Medulla oblongata (tissue), 1 donor: ENCODE measurements around the gene SH2D2A.
A peak's percentile ranks its signal among the peaks of the same experiment; 100 is the strongest.

ENCODE experiments used
- DNase-seq: peaks from one replicate; pipeline ENCODE4 v3.0.0-alpha.2; 2015; ENCODE audit errors: extremely low spot score

The SH2D2A gene

DNA sequence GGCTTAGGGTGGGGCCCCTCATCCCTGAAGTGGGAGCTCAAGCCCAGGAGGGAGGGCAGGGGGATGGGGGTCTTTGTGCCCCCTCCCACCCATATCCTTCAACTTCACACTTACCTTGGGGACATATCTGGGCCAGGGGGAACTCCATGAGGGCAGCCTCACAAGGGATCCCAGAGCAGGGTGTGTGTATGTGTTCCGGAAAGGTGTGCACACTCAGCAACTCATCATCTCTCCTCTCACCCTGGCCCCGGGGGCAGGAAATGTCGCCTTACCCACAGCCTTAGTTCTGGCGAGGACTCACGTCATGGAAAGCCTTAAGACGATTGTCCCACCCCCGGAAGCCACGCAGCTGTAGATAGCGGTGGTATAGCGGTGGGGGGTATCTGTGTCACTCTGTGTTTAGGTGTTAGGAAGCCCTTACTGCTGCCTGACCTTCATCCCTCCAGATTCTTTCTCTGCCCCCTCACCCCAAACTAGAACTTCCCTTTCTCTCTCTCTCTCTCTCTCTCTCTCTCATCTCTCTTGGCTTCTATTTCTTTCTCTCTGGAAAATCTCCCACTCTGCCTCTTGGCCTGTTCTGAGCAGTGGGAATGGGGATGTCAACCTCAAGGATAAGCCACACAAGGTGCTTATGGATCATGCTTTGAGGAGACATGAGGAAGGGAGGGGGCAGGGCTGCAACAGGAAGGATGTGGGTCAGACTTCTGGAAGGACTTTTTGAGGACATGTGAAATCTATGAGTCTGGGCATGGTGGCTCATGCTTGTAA, at the start of gene SH2D2A:
Gene SH2D2A (minus strand): TSS at position 288 of the 768 bp plus-strand sequence. CDS start 140 bp downstream, at position 148.
- DNase-seq = no peak

GRCh38 chr1:156865865-156866248, 49.2 kb upstream of the SH2D2A start:
- DNase-seq = no peak

- no peak for DNase-seq
These were observed 48.6 kb upstream of the SH2D2A start for GRCh38 chr1:156865258-156865657.

- DNase-seq = no peak
These were observed 48.1 kb upstream of the SH2D2A start for GRCh38 chr1:156864796-156865195.

DNA sequence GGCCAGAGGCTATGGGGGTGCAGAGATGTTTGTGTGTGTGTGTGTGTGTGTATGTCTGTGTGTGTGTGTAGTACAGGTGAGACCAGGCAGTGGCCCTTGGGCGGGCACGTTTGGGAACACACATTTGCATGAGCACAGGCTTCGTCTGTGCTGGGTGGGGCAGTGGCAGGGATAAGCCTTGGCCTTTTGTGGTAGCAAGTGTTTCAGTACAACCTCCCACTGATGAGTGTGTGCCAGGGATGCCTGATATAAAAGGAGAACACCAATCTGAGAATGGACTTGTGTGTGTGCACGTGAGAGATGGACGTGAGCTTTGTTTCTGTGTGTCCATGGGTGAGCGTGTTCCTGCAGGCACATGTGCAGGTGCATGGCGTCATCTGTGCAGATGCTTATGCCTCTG, 47.0 kb upstream of the SH2D2A start:
- no peak for DNase-seq

DNA sequence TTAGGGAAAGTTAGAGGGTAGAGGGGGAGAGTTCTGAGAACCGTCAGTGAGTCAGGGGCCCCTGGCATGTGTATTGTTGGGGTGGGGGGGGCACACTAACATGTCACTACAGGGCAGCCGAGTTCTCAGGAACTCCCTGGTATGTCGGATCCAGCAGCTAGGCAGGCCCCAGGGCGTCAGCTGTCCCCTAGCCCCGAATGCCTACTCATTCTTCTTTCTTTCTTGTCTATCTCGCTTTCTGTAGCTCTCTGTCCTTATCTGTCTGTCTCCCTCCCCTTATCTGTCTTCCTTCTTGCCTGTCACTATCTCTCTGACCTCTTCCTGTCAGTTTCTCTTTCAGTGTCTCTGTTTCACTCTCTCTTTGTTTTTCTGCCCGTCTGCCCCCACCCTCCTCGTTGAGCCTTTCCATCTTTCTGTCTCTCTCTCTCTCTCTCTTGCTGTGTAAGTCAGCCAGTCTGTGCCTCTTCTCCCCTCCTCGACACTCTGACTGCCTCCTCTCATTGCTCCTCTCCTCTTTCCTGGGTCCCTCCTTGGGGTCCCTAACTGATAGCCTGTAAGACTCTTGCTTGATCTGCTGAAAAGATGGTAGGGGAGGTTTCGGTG, 46.5 kb upstream of the SH2D2A start:
- DNase-seq = no peak

GRCh38 chr1:156862584-156862983, 45.9 kb upstream of the SH2D2A start:
- no peak for DNase-seq

DNA sequence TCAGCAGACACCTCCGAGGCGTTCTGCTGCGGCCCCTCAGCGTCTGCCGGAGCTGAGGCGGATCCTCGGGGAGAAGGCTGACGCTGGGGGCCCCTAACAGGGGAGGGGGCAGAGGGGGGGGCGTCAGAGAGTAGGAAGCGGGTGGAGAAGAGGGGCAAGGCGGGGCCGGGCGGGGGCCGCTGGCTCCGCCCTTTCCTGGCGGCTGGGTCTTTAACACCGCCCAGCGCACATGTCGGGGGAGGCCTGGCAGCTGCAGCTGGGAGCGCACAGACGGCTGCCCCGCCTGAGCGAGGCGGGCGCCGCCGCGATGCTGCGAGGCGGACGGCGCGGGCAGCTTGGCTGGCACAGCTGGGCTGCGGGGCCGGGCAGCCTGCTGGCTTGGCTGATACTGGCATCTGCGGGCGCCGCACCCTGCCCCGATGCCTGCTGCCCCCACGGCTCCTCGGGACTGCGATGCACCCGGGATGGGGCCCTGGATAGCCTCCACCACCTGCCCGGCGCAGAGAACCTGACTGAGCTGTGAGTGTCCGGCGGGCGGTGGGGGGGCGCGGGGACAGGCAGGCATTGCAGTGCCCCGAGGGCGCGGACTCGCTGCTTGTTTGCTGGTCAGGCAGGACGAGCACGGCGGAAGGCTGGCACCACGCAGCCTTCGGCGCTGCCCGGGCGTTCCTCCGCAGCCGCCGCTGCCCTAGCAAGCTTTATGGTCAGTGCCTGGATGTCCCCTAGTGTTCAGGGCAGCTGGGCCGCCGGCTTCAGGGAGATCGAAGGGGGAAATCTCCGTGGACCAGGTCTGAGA, 44.2 kb upstream of the SH2D2A start, which contains the start of gene NTRK1:
Gene NTRK1 (plus strand): TSS at position 238 of the 796 bp plus-strand sequence. CDS start 70 bp downstream, at position 308.
- peak; percentile 21 for DNase-seq

GRCh38 chr1:156860113-156860627, 43.5 kb upstream of the SH2D2A start:
- DNase-seq = peak; percentile 60

DNA sequence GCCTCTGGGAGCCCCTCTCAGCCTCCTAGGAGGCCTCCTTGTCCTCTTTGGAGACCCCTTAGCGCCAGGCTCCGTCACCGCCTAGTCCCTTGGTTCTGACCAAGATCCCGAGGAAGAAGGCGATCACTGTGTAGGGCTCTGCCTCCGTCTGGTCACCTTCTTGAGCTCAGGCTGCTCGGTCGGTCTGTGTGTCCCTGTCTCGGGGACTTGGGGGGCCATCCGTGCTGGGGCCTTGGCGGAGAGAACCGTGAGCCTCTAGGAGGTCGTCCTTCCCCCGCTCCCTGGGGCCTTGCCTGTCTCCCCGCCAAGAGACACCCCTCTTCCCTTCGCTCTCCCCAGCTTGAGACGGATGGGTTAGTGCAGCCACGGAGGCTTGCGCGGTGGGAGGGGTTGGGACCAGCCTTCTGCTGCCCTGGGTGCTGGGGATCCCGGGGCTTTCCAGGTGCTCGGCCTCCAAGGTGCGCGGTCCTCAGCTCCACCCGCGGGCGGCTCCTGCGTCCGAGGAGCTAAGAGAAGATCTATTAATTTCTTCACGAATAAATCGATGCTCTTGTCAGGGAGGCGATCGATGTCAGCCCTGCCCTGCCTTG, 43.0 kb upstream of the SH2D2A start:
- DNase-seq = no peak

- no peak for DNase-seq
These were observed 42.4 kb upstream of the SH2D2A start, which contains the start of gene INSRR for GRCh38 chr1:156858959-156859522. INSRR (minus strand) TSS chr1:156859117; CDS start chr1:156858621, 496 bp downstream.

- DNase-seq = no peak
These were observed 41.9 kb upstream of the SH2D2A start for GRCh38 chr1:156858555-156858956.

GRCh38 chr1:156857532-156857931, 40.9 kb upstream of the SH2D2A start:
- no peak for DNase-seq

GRCh38 chr1:156856282-156856785, 39.7 kb upstream of the SH2D2A start:
- no peak for DNase-seq

GRCh38 chr1:156854634-156855033, 38.0 kb upstream of the SH2D2A start:
- DNase-seq = no peak

GRCh38 chr1:156853761-156854160, 37.1 kb upstream of the SH2D2A start:
- DNase-seq = no peak

GRCh38 chr1:156852418-156852874, 35.8 kb upstream of the SH2D2A start:
- DNase-seq = peak; percentile 54

- no peak for DNase-seq
These were observed 35.2 kb upstream of the SH2D2A start for GRCh38 chr1:156851779-156852417.

DNA sequence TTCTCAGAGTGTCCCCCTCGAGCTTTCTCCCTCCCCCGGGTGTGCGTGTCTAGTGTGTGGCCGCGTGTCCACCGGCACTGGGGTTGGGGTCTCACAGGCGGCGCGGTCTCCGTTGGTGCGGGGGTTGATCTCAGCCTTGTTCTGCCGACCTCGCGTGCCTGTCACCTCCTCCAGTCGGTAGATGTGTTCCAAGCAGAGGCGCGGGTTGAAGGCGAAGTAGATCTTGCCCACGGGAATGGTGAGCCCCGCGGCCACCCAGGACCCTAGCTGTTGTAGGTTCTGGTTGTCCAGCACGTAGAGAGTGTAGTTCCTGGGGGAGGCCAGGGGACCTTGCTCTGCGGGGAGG, 32.5 kb upstream of the SH2D2A start:
- DNase-seq = no peak

GRCh38 chr1:156848461-156849150, 32.0 kb upstream of the SH2D2A start:
- DNase-seq = no peak
